H1 (cell line): Measurements from ENCODE around the gene OS9. TPM values are rescaled to one million over a fixed set of nuclear protein-coding genes. Genes with fewer than 3 reads are reported as not detected.

Experiments
- CEBPB ChIP-seq: IDR thresholded peaks from 2 replicates; pipeline ENCODE4 v1.6.1; 2012; ENCODE audit warnings: low read depth, low read length
- CTCF ChIP-seq, 3 experiments: IDR thresholded peaks; 1 replicate in 2 of 3; 2 replicates in 1 of 3; pipeline versions ENCODE4 v1.5.1 to v1.6.1; 2011; ENCODE audit warnings: low read length in 3 of 3, mild to moderate bottlenecking in 3 of 3, inconsistent platforms in 2 of 3, low read depth in 1 of 3, moderate library complexity in 1 of 3; ENCODE audit not compliant: insufficient read depth in 1 of 3; ENCODE audit errors: control extremely low read depth in 1 of 3
- KDM4A ChIP-seq: IDR thresholded peaks from one replicate; pipeline ENCODE4 v1.7.1; 2012; ENCODE audit warnings: low read depth, mild to moderate bottlenecking, moderate library complexity, low read length, inconsistent platforms; ENCODE audit not compliant: severe bottlenecking
- polyA plus RNA-seq, 7 experiments: library from polyadenylated mRNA; depleted of rRNA in 3 of 7; stranded (reverse) in 5 of 7; unstranded in 2 of 7; fragments of >200 nt in 5 of 7; fragments of 200-250 nt in 2 of 7; gene quantifications; 1 replicate in 5 of 7; 2 replicates in 1 of 7; 4 replicates in 1 of 7; pipeline versions ENCODE4 v1.2.1 to v1.2.3, GENCODE V29; 2011 to 2013; ENCODE audit warnings: missing spikeins in 2 of 7, mixed read lengths in 2 of 7
- total RNA-seq: library from RNA; stranded (reverse); fragmentation: NEBNext Ultra II Directional; extraction: Animal tissue kit (Norgen Biotek cat#: 25700); gene quantifications from 2 replicates; pipeline ENCODE4 v1.2.1, GENCODE V29; 2021

The OS9 gene
- total and polyA plus RNA-seq, 2 of the 8 experiments (the other 6 are each of a cell fraction or from before 2014, with no cell fraction given), result 71.0 to 108 TPM

GRCh38 chr12:57737467-57738460 lies 43.8 kb downstream of the OS9 start (continued):
- TF ChIP-seq KDM4A (no peak), CEBPB (no peak), CTCF (IDR thresholded peaks at IDR 0.05; ENCODE audit: control extremely low read depth in 1 of 3, insufficient read depth in 1 of 3, low read depth in 1 of 3, low read length in 3 of 3) (peak; percentile 26 to 41 (median 38))
